ENCODE results near the gene KCNJ16. TPM values are rescaled to one million over a fixed set of nuclear protein-coding genes. Genes with fewer than 3 reads are reported as not detected.
"Not testable (repeated sequence)": the region's sequence is repeated elsewhere in the genome, so short reads cannot be mapped to it uniquely, and the experiment has no call there.

KCNJ16 gene
- total RNA-seq, 4 donors from 2014 or later = 0.57 to 0.67 TPM; not detected in 2

- no peaks in the 10 kb centered on the region for H3K9me3 ChIP-seq
- H3K4me3 ChIP-seq = no peak overlapping the region
- TF ChIP-seq POLR2A (IDR thresholded peaks at IDR 0.05) = no peak
- no peak for TF ChIP-seq CTCF (IDR thresholded peaks at IDR 0.05)
- H3K36me3 ChIP-seq = no peaks in the 10 kb centered on the region
- H3K4me1 ChIP-seq = peaks cover 0 to 6% (median 0%) of the 10 kb centered on the region in 4 donors
- no peaks in the 10 kb centered on the region for H3K27me3 ChIP-seq
- no peak for DNase-seq
- no peak overlapping the region for H3K27ac ChIP-seq
Measured at GRCh38 chr17:70033165-70033564, 41.9 kb upstream of the KCNJ16 start.

DNA sequence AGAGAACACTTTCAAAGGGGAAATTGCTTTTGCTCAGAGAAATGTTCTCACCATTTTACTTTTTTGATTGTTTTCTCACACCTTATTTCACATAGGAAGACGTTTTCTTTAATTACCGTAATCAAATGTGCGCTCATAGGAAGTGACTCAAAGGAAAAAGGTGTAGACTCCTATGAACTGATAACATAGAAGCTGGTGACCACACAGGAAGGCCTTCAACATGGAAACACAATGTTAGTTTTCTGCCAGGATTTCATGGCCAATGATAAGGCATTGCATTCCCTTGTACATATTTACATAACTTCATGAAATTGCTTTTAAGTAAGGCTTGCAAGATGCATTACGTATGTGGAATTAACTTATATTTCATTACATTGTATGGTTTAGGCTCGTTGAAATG, 40.9 kb upstream of the KCNJ16 start:
- DNase-seq = no peak
- no peak overlapping the region for H3K27ac ChIP-seq
- H3K36me3 ChIP-seq = no peaks in the 10 kb centered on the region
- no peak for TF ChIP-seq POLR2A (IDR thresholded peaks at IDR 0.05)
- TF ChIP-seq CTCF (IDR thresholded peaks at IDR 0.05) = no peak
- no peaks in the 10 kb centered on the region for H3K27me3 ChIP-seq
- H3K4me1 ChIP-seq = peaks cover 0 to 3% (median 0%) of the 10 kb centered on the region in 4 donors
- no peaks in the 10 kb centered on the region for H3K9me3 ChIP-seq
- no peak overlapping the region for H3K4me3 ChIP-seq

- H3K36me3 ChIP-seq = no peaks in the 10 kb centered on the region
- H3K9me3 ChIP-seq = no peaks in the 10 kb centered on the region
- no peak overlapping the region for H3K4me3 ChIP-seq
- no peaks in the 10 kb centered on the region for H3K27me3 ChIP-seq
- no peak overlapping the region for H3K27ac ChIP-seq
- H3K4me1 ChIP-seq = no peaks in the 10 kb centered on the region
- DNase-seq = no peak
- TF ChIP-seq CTCF (IDR thresholded peaks at IDR 0.05) (no peak), POLR2A (IDR thresholded peaks at IDR 0.05) (no peak)
Measured at GRCh38 chr17:70037498-70037897, 37.5 kb upstream of the KCNJ16 start.

GRCh38 chr17:70040336-70040735, 34.7 kb upstream of the KCNJ16 start:
- H3K36me3 ChIP-seq = no peaks in the 10 kb centered on the region
- TF ChIP-seq CTCF (IDR thresholded peaks at IDR 0.05) (no peak), POLR2A (IDR thresholded peaks at IDR 0.05) (no peak)
- H3K27ac ChIP-seq = no peak overlapping the region
- no peaks in the 10 kb centered on the region for H3K4me1 ChIP-seq
- H3K27me3 ChIP-seq = no peaks in the 10 kb centered on the region
- H3K9me3 ChIP-seq = no peaks in the 10 kb centered on the region
- H3K4me3 ChIP-seq = no peak overlapping the region
- no peak for DNase-seq

- Histone ChIP-seq H3K27me3 (no peaks in the 10 kb centered on the region), H3K36me3 (no peaks in the 10 kb centered on the region), H3K27ac (no peak overlapping the region), H3K4me3 (no peak overlapping the region), H3K9me3 (no peaks in the 10 kb centered on the region), H3K4me1 (no peaks in the 10 kb centered on the region)
- no peak for DNase-seq
- TF ChIP-seq POLR2A (IDR thresholded peaks at IDR 0.05) (no peak), CTCF (IDR thresholded peaks at IDR 0.05) (no peak)
Measured at GRCh38 chr17:70041061-70041460, 34.0 kb upstream of the KCNJ16 start.

DNA sequence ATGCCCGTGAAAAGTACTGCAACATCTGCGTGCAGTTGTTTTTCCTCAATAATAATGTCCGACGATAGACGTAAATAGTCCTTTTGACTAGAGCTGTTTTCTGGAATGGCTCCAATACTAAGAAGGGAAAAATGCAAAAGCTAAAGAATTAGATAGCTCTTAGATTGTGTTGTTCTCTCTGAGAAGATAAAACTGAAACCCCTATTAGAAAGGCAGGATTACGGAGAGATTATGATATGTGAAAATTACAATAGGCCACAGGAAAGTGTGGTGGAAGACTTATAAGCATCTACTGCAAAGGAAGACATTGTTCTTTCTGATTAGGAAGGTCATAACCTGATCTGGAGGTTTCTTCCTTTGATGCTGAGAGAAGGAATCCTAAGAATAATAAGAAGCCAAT, 33.5 kb upstream of the KCNJ16 start:
- H3K36me3 ChIP-seq = no peaks in the 10 kb centered on the region
- DNase-seq = no peak
- no peak overlapping the region for H3K4me3 ChIP-seq
- no peaks in the 10 kb centered on the region for H3K27me3 ChIP-seq
- H3K4me1 ChIP-seq = no peaks in the 10 kb centered on the region
- TF ChIP-seq POLR2A (IDR thresholded peaks at IDR 0.05) (no peak), CTCF (IDR thresholded peaks at IDR 0.05) (no peak)
- no peak overlapping the region for H3K27ac ChIP-seq
- H3K9me3 ChIP-seq = no peaks in the 10 kb centered on the region

DNA sequence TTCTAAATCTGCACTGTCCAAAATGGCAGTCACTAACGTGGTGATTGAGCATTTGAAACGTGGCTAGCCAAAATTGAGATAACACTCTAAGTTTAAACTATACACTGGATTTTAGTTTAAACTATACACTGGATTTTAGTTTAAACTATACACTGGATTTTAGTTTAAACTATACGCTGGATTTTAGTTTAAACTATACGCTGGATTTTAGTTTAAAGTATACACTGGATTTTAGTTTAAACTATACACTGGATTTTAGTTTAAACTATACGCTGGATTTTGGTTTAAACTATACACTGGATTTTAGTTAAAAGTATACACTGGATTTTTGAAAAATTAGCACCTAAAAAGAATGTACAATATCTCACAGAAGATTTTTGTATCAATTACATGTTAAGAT, 29.2 kb upstream of the KCNJ16 start:
- not testable (repeated sequence) for H3K27me3 ChIP-seq, DNase-seq, H3K36me3 ChIP-seq, H3K27ac ChIP-seq, H3K9me3 ChIP-seq, H3K4me3 ChIP-seq, H3K4me1 ChIP-seq
